NCI-H345 treated with DMSO at 0.1 percent for 48 hours (cell line): Measurements from ENCODE around the gene PRR18.

Source experiments
- DNase-seq: peaks from one replicate; lab custom pipeline; 2025; ENCODE audit not compliant: unreplicated experiment; lab: John Stamatoyannopoulos, UW

PRR18 gene

GRCh38 chr6:166306378-166307081, 1.7 kb downstream of the PRR18 start:
- no peak for DNase-seq

GRCh38 chr6:166305562-166306117, 2.6 kb downstream of the PRR18 start:
- DNase-seq: no peak

GRCh38 chr6:166304106-166304505, 4.1 kb downstream of the PRR18 start:
- no peak for DNase-seq

DNA sequence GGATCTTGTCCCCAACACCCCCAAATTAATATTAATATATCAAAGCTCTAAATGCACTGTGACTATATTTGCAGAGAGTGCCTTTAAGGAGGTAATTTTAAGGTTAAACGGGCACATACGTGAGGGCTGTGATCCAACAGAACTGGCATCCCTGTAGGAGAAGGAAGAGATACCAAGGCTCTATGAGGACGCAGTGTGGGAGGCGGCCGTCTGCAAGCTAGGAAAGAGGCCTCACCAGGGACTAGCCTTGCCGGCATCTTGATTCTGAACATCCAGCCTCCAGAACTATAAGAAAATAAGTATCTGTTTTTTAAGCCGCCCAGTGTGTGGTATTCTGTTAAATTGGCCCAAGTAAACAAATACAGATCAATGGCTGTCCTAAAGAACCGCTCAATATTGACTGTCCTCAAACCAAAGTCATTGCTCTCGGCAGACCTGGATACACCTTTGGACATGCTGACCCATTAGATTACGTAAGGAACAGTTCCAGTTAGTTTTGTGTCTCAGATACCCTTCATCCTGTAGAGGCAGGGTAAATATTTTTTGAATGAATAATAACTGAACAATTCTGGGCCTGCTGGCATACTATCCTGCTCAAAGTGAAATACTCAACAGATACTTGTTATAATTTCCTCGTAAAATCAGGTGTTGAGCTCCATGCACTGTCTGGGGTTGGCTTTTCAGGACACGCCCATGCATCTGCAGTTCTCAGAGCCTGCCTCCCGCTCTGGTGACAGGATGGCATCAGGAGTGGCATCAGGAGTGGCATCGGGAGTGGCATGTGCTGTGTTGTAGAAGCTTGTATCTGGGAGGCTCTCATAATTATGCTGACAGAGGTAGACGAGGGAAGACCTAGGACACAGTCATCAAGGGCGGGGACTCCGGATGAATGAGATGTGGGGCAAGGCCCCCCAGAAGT, 6.3 kb downstream of the PRR18 start:
- DNase-seq: no peak

DNA sequence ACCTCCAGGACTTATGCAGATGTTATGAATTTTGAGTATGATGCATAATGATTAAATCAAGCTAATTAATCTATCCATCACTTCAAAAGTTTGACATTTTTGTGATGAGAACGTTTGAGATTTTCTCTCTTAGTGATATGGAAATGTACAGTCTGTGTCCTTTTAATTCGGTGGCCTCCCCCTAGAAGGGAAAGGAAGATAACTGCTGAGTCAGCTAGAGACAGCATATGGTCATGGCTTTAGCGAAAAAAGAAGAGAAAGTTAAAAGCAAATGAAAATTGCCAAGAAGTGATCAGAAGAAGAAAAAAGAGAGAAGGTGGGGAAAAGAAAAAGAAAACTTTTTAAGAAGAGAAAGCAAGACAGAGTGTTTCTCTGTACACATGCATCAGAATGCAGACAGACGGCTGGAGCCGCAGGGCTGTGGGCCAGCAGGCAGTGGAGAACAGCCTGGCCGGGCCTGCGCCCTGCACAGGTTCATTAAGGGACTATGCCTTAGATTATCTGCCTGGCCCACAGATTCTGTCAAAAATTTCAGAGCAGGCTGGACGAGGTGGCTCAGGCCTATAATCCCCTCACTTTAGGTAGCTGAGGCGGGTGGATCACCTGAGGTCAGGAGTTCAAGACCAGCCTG, 7.7 kb downstream of the PRR18 start:
- no peak for DNase-seq

DNA sequence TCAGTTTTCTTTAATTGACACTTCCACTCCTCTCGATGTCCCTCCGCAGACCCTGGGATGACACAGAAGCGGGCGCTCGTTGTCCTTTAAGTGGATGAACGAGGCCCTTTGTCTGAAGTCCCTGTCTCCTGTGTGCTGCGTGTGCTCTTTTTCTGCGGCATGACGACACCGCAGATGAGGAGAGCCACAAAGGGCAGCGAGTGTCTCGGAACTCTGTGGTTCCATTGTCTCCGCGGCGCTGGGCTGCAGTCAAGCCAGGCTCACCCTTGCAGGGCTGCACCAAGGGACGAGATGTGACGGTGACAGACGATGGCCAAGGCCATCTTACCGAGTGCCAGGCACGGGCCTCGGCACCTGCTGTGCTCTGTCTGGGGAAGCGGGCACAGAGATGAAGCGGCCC, 10.6 kb downstream of the PRR18 start:
- no peak for DNase-seq

DNA sequence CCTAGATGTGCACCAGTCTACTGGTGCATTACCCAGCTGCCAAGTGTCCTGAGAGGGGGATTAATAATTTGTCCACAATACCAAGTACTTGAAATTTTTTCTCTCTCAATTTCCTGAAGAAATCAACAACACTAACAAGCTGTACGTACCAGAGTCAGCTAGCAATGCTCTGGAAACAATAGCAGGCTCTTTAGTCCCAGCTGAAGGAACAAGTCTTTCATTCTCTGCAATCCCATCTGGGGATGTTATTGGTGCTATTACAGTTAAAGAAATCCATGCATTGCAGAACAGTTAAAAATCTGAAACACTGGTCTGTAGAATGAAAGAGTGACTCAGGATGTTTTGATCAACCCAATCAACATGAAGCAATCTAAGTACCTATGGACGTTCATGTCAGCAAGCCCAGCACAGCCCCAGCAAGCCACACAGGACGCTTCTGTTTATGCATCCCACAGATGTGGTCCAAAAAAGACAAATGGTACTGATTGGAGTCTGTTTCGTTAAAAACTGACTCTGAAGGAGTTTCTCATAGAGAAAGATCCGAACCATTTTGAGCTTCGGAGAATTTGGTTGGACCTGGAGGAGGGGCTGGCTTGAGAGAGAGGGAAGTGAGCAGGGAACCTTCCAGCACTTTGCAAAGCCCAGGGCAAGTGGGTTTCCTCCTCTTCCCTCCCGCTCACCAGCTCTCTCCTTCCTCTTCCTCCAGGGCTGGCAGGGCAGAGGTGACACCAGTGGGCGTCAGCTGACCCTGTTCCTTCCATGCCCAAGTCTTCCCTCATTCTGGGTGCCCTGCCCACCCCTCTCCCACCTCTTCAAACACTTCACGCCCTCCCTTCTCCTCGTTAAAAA, 11.9 kb downstream of the PRR18 start:
- no peak for DNase-seq

GRCh38 chr6:166293731-166294584, 14.2 kb downstream of the PRR18 start:
- no peak for DNase-seq

GRCh38 chr6:166289207-166290060, 18.8 kb downstream of the PRR18 start:
- no peak for DNase-seq

DNA sequence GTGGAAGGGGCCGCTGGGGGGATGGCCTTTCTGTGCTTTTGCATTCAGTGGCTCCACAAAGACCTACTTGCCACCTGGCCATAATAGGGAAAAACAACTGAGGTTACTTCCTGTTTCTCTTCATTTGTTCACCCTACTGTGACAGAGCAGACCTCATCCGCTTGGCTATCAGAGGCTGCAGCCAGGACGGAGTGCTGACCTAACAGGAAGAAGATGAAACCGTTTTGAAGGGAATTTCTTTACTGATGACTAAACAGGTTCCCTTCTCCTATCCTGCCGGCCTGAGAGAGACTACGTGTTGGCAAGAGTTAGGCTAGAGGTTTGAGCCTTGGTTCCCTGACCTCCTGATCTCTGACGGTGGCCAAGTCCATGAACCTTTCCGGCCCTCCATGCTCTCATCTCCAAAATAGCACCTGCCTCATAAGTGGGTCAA, 21.3 kb downstream of the PRR18 start:
- DNase-seq: no peak

- no peak for DNase-seq
These were observed 23.0 kb downstream of the PRR18 start for GRCh38 chr6:166285233-166285632.

DNA sequence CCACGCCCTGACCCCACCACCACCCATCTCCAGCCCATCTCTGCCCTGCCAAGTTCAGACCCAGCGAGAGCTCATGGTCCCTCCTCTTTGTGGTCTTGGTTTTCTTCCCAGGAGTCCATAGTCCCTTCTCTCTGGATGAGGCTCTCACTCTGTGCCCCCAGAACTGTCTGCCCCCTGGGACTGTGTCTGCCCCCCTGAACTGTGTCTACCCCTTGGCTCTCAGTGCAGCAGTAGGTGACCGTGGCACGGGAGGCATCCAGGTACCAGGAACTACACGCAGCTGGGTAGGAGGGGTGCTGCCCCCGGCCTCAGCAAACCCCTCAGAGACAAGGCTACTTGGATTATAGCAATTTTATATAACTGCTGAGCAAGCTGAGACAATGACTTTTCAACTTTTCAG, 23.6 kb downstream of the PRR18 start:
- DNase-seq: no peak

DNA sequence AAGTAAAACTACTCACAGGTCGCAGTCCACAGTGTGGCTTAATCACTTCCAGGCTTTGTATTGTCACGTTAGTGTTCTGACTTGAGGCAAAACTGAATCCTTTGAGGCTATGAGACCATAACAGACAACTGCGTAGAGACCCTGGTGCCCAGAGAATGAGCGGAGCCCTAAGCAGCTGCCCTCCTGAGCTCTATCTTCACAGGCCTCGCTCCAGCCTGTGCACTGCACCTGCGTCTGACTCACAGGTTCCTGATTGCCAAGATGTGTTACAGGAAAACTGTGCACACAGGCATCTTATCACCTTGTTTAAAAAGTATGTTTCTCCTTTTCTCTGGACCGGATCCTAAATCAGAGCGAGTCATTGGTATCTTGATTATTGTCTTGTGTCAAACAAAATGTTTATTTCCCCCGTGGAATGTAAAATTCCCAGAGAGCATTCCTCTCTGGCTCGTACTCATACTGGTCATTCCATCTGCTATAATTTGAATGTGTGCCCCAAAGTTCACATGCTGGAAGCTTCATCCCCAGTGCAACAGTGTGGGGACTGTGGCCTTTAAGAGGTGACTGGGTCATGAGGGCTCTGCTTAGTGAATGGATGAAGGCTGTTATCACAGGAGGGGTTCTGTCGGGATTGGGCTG, 25.7 kb downstream of the PRR18 start:
- DNase-seq: no peak

- no peak for DNase-seq
These were observed 27.1 kb downstream of the PRR18 start for GRCh38 chr6:166281104-166281503.

- DNase-seq: no peak
These were observed 28.9 kb downstream of the PRR18 start for GRCh38 chr6:166279393-166279679.

- DNase-seq: no peak
These were observed 29.4 kb downstream of the PRR18 start for GRCh38 chr6:166278579-166279392.

GRCh38 chr6:166277892-166278578, 30.2 kb downstream of the PRR18 start:
- no peak for DNase-seq
